GM12878 (cell line): Measurements from ENCODE around the gene HMCN1. TPM values are rescaled to one million over a fixed set of nuclear protein-coding genes. Genes with fewer than 3 reads are reported as not detected.

Experiments
- ATAC-seq: fragments of 200-7000 bp; cut with Tn5 transposase; 3 replicates; pipeline ENCODE4 v1.9.1; 2020; ENCODE audit warnings: mild to moderate bottlenecking, moderate library complexity
- BruUV-seq: library from RNA; stranded (reverse); fragments of 400-500 nt; replicated peaks from 2 replicates; lab custom pipeline; 2021; lab: Mats Ljungman, UMichigan
- CTCF ChIA-PET: fragments of 300-600 bp; sonication (Branson Sonifier 250); formaldehyde crosslinking; extraction: SDS; loops from one replicate; lab custom pipeline; 2021; ENCODE audit warnings: inconsistent platforms; lab: Yijun Ruan, JAX
- POLR2A ChIA-PET: fragments of 350-600 bp; formaldehyde crosslinking; extraction: SDS; loops from one replicate; lab custom pipeline; 2021; ENCODE audit warnings: inconsistent platforms; lab: Charles Lee
- RAD21 ChIA-PET: fragments of 300-600 bp; sonication (Branson Sonifier 250); formaldehyde crosslinking; loops from one replicate; lab custom pipeline; 2023; ENCODE audit warnings: antibody characterized with exemption; ENCODE audit not compliant: unreplicated experiment; lab: Charles Lee
- SMC1A ChIA-PET: fragments of 300-600 bp; sonication (Branson Sonifier 250); formaldehyde crosslinking; loops from one replicate; lab custom pipeline; 2023; ENCODE audit not compliant: unreplicated experiment, uncharacterized antibody; lab: Charles Lee
- DNase-seq: peaks from one replicate; pipeline ENCODE4 v3.0.0-alpha.2; 2011; ENCODE audit warnings: low read depth, low spot score
- FAIRE-seq: peaks from 3 replicates; lab custom pipeline; 2011; peaks lifted over from hg19 to GRCh38; lab: Jason Lieb, UNC
- H2AFZ ChIP-seq: 2 replicates; pipeline ENCODE4 v1.6.0; 2011; ENCODE audit warnings: low read depth, low read length, control low read depth; ENCODE audit not compliant: control insufficient read depth
- H3K27ac ChIP-seq: 2 replicates; pipeline ENCODE4 v1.5.1; 2011; ENCODE audit warnings: control low read depth; ENCODE audit not compliant: control insufficient read depth, insufficient read depth
- H3K27me3 ChIP-seq, 2 experiments: replicated peaks in 1 of 2; 2 replicates each; pipeline versions ENCODE4 v1.6.0 to v1.6.1; 2011; ENCODE audit warnings: low read length in 1 of 2; ENCODE audit not compliant: control insufficient read depth in 2 of 2, insufficient read depth in 2 of 2
- H3K36me3 ChIP-seq, 2 experiments: 2 replicates each; pipeline ENCODE4 v1.5.1; 2011; ENCODE audit warnings: low read length in 1 of 2; ENCODE audit not compliant: control insufficient read depth in 2 of 2, insufficient read depth in 2 of 2
- H3K4me1 ChIP-seq: 2 replicates; pipeline ENCODE4 v1.6.1; 2011; ENCODE audit warnings: mild to moderate bottlenecking, low read length, moderate library complexity, mixed read lengths; ENCODE audit not compliant: control insufficient read depth, insufficient read depth
- H3K4me2 ChIP-seq: 2 replicates; pipeline ENCODE4 v1.6.0; 2011; ENCODE audit warnings: control low read depth; ENCODE audit not compliant: control insufficient read depth, insufficient read depth
- H3K4me3 ChIP-seq: fragments of 200-600 bp; sonication (generic); 2 replicates; pipeline ENCODE4 v1.5.1; 2016
- H3K79me2 ChIP-seq: 2 replicates; pipeline ENCODE4 v1.6.0; 2011; ENCODE audit warnings: low read length; ENCODE audit not compliant: control insufficient read depth, insufficient read depth
- H3K9ac ChIP-seq: 2 replicates; pipeline ENCODE4 v1.8.0; 2011; ENCODE audit warnings: low read length, control low read depth, mixed read lengths; ENCODE audit not compliant: control insufficient read depth, insufficient read depth
- H3K9me3 ChIP-seq: replicated peaks from 3 replicates; pipeline ENCODE4 v1.5.1; 2011; ENCODE audit warnings: mild to moderate bottlenecking, low read length; ENCODE audit not compliant: control insufficient read depth, insufficient read depth
- H4K20me1 ChIP-seq: 2 replicates; pipeline ENCODE4 v1.6.0; 2011; ENCODE audit not compliant: control insufficient read depth, insufficient read depth
- ASH2L ChIP-seq: fragments of 300-600, 200-600 bp; sonication (generic); IDR thresholded peaks from 2 replicates; pipeline ENCODE4 v1.6.1; 2017; ENCODE audit warnings: low read depth, mild to moderate bottlenecking, borderline replicate concordance
- CHD4 ChIP-seq: fragments of 200-600 bp; sonication (generic); IDR thresholded peaks from 2 replicates; pipeline ENCODE4 v1.6.1; 2016; ENCODE audit warnings: mild to moderate bottlenecking
- EP300 ChIP-seq, 2 experiments: fragments of 150-350 bp in 1 of 2; IDR thresholded peaks; 2 replicates each; pipeline ENCODE4 v1.6.1; 2011 to 2012; ENCODE audit warnings: low read depth in 2 of 2, low read length in 2 of 2, borderline replicate concordance in 1 of 2, improper control_type of control experiment in 1 of 2, inconsistent platforms in 1 of 2; ENCODE audit not compliant: control insufficient read depth in 1 of 2
- FOXK2 ChIP-seq: fragments of 450-650 bp; IDR thresholded peaks from 2 replicates; pipeline ENCODE4 v1.6.1; 2017; ENCODE audit warnings: mild to moderate bottlenecking, moderate library complexity
- FOXM1 ChIP-seq: IDR thresholded peaks from 2 replicates; pipeline ENCODE4 v1.6.1; 2012; ENCODE audit warnings: low read depth, mild to moderate bottlenecking, inconsistent platforms, low read length, moderate library complexity
- HDAC6 ChIP-seq: fragments of 200-600 bp; sonication (generic); IDR thresholded peaks from one replicate; pipeline ENCODE4 v1.8.0; 2017; ENCODE audit warnings: antibody characterized with exemption; ENCODE audit not compliant: unreplicated experiment
- HDGF ChIP-seq: fragments of 450-650 bp; IDR thresholded peaks from 2 replicates; pipeline ENCODE4 v1.6.1; 2016; ENCODE audit warnings: antibody characterized with exemption
- LARP7 ChIP-seq: fragments of 450-650 bp; IDR thresholded peaks from 2 replicates; pipeline ENCODE4 v1.6.1; 2017; ENCODE audit warnings: mild to moderate bottlenecking
- NBN ChIP-seq: fragments of 450-650 bp; IDR thresholded peaks from 2 replicates; pipeline ENCODE4 v1.6.1; 2016
- NFYA ChIP-seq: IDR thresholded peaks from 2 replicates; pipeline ENCODE4 v1.6.1; 2011; ENCODE audit warnings: low read depth, mild to moderate bottlenecking, low read length, improper control_type of control experiment, borderline replicate concordance
- NR2C2 ChIP-seq: IDR thresholded peaks from 2 replicates; pipeline ENCODE4 v1.6.1; 2011; ENCODE audit warnings: borderline replicate concordance, low read depth; ENCODE audit not compliant: control insufficient read depth, insufficient read length
- SPI1 ChIP-seq: IDR thresholded peaks from 2 replicates; pipeline ENCODE4 v1.6.1; 2011; ENCODE audit warnings: low read depth, mild to moderate bottlenecking, low read length, moderate library complexity, borderline replicate concordance; ENCODE audit not compliant: insufficient read depth
- ZBED1 ChIP-seq: IDR thresholded peaks from 2 replicates; pipeline ENCODE4 v1.6.1; 2016; ENCODE audit warnings: borderline replicate concordance
- ZNF274 ChIP-seq: IDR thresholded peaks from one replicate; pipeline ENCODE4 v1.8.0; 2011; ENCODE audit not compliant: insufficient read length, insufficient read depth
- ZSCAN29 ChIP-seq: fragments of 450-650 bp; IDR thresholded peaks from 2 replicates; pipeline ENCODE4 v1.6.1; 2017; ENCODE audit warnings: mild to moderate bottlenecking, moderate library complexity
- WGBS: methylation state at CpG from one replicate; pipeline ENCODE4 v1.1.6; 2016; ENCODE audit warnings: low lambda C conversion rate; ENCODE audit not compliant: insufficient replicate concordance, insufficient coverage; ENCODE audit errors: missing lambda C conversion rate; 5-methylcytosine and 5-hydroxymethylcytosine counted together
- in situ Hi-C: fragments of 300-500 bp; cut with MboI; formaldehyde crosslinking; loops from 9 replicates; pipeline ENCODE4 v1.14.3; 2018; ENCODE audit warnings: mixed read lengths
- intact Hi-C: fragments of 100-400 bp; cut with micrococcal nuclease; formaldehyde crosslinking; loops from one replicate; pipeline ENCODE4 v1.14.2; 2022; ENCODE audit not compliant: unreplicated experiment
- polyA plus RNA-seq, 11 experiments: library from polyadenylated mRNA; depleted of rRNA in 4 of 11; unstranded in 6 of 11; stranded (reverse) in 5 of 11; fragments of >200 nt; fragmentation: Nextera tagmentation in 4 of 11; fragmentation: Illumina TruSeq in 1 of 11; extraction: Ambion mirVana in 4 of 11; extraction: Trizol in 1 of 11; gene quantifications; 1 replicate in 1 of 11; 2 replicates in 10 of 11; pipeline versions ENCODE4 v1.2.1 to v1.2.3, GENCODE V29; 2011 to 2016; ENCODE audit warnings: inconsistent platforms in 2 of 11, missing spikeins in 2 of 11, low read depth in 1 of 11
- total RNA-seq, 4 experiments: library from RNA; depleted of rRNA in 3 of 4; stranded (reverse); fragments of >200 nt in 3 of 4; fragmentation: Illumina TruSeq in 1 of 4; extraction: Trizol in 1 of 4; gene quantifications; 2 replicates each; pipeline versions ENCODE4 v1.2.1 to v1.2.3, GENCODE V29; 2013 to 2021
- TF ChIP-seq, protein P1 (sequence below): IDR thresholded peaks from 2 replicates; pipeline ENCODE4 v1.6.1; 2011; ENCODE audit warnings: borderline replicate concordance, low read depth, mild to moderate bottlenecking, moderate library complexity, low read length; ENCODE audit not compliant: insufficient read depth, poor library complexity, severe bottlenecking
- TF ChIP-seq, protein P2 (sequence below): fragments of 450-650 bp; IDR thresholded peaks from 2 replicates; pipeline ENCODE4 v1.6.1; 2018; ENCODE audit warnings: borderline replicate concordance, mild to moderate bottlenecking; ENCODE audit not compliant: partially characterized antibody
- TF ChIP-seq, protein P3 (sequence below): fragments of 450-650 bp; IDR thresholded peaks from 2 replicates; pipeline ENCODE4 v1.6.1; 2016; ENCODE audit warnings: mild to moderate bottlenecking

The HMCN1 gene
- total and polyA plus RNA-seq, 10 of the 15 experiments (the other 5 are each of a cell fraction or from before 2014, with no cell fraction given) = under 0.01 to 0.07 TPM; not detected in 8

DNA sequence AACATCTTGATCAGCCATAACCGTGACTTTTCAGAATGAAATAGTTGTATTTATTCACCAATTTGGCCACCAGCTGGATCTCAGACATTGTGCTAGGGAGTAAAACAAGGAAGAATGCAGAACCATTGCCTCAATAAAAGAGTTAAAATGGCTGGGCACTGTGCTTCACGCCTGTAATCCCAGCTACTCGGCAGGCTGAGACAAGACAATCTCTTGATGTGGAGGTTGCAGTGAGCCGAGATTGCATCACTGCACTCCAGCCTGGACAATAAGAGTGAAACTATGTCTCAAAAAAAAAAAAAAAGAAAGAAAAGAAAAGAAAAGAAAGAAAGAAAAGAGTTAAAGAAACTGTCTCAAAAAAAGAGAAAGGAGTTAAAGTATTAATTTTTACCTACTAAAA, 441.4 kb downstream of the HMCN1 start:
- ChIA-PET POLR2A (no interaction called here), RAD21 (no interaction called here)
- Histone ChIP-seq H3K4me3 (no peak overlapping the region), H3K9ac (no peak overlapping the region), H3K27ac (no peak overlapping the region), H2AFZ (no peak overlapping the region), H3K79me2 (no peaks in the 10 kb centered on the region), H3K4me1 (no peaks in the 10 kb centered on the region), H3K27me3 (no peaks in the 10 kb centered on the region), H3K9me3 (no peaks in the 10 kb centered on the region), H4K20me1 (no peaks in the 10 kb centered on the region)
- in situ Hi-C loops = no loop called here
- 25% methylated on average over 4 of the region's 4 CpGs for WGBS
- TF ChIP-seq ZBED1 (no peak), HDAC6 (no peak), ASH2L (no peak), HDGF (no peak), LARP7 (no peak), EP300 (IDR thresholded peaks at IDR 0.05; ENCODE audit: borderline replicate concordance in 1 of 2, control insufficient read depth in 1 of 2, low read depth in 2 of 2, low read length in 2 of 2) (no peak), ZNF274 (no peak), NFYA (no peak), ZSCAN29 (no peak), SPI1 (no peak), NR2C2 (no peak), NBN (no peak), CHD4 (no peak), FOXM1 (no peak), FOXK2 (no peak)
- TF ChIP-seq, protein P1, sequence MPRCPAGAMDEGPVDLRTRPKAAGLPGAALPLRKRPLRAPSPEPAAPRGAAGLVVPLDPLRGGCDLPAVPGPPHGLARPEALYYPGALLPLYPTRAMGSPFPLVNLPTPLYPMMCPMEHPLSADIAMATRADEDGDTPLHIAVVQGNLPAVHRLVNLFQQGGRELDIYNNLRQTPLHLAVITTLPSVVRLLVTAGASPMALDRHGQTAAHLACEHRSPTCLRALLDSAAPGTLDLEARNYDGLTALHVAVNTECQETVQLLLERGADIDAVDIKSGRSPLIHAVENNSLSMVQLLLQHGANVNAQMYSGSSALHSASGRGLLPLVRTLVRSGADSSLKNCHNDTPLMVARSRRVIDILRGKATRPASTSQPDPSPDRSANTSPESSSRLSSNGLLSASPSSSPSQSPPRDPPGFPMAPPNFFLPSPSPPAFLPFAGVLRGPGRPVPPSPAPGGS = no peak
- TF ChIP-seq, protein P2, sequence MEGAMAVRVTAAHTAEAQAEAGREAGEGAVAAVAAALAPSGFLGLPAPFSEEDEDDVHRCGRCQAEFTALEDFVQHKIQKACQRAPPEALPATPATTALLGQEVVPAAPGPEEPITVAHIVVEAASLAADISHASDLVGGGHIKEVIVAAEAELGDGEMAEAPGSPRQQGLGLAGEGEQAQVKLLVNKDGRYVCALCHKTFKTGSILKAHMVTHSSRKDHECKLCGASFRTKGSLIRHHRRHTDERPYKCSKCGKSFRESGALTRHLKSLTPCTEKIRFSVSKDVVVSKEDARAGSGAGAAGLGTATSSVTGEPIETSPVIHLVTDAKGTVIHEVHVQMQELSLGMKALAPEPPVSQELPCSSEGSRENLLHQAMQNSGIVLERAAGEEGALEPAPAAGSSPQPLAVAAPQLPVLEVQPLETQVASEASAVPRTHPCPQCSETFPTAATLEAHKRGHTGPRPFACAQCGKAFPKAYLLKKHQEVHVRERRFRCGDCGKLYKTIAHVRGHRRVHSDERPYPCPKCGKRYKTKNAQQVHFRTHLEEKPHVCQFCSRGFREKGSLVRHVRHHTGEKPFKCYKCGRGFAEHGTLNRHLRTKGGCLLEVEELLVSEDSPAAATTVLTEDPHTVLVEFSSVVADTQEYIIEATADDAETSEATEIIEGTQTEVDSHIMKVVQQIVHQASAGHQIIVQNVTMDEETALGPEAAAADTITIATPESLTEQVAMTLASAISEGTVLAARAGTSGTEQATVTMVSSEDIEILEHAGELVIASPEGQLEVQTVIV = no peak
- TF ChIP-seq, protein P3, sequence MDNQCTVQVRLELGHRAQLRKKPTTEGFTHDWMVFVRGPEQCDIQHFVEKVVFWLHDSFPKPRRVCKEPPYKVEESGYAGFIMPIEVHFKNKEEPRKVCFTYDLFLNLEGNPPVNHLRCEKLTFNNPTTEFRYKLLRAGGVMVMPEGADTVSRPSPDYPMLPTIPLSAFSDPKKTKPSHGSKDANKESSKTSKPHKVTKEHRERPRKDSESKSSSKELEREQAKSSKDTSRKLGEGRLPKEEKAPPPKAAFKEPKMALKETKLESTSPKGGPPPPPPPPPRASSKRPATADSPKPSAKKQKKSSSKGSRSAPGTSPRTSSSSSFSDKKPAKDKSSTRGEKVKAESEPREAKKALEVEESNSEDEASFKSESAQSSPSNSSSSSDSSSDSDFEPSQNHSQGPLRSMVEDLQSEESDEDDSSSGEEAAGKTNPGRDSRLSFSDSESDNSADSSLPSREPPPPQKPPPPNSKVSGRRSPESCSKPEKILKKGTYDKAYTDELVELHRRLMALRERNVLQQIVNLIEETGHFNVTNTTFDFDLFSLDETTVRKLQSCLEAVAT = no peak
- TF ChIP-seq, all 136 proteins: peak for 0
- no peaks in the 10 kb centered on the region for H3K36me3 ChIP-seq
- SMC1A ChIA-PET = no interaction called here
- CTCF ChIA-PET = interaction anchor here (2.8 kb wide), 1 partner anchor 20 kb away, joined by 15 read pairs; no protein-coding TSS in a partner anchor
- H3K4me2 ChIP-seq = no peak overlapping the region
- no peak for FAIRE-seq
- intact Hi-C loops = no loop called here
- ATAC-seq = no peak
- no peak for DNase-seq
- no TSS peak for BruUV-seq
